ENCODE data around the gene MRPS25.
A peak's percentile ranks its signal among the peaks of the same experiment; 100 is the strongest.

The MRPS25 gene

GRCh38 chr3:15064835-15065549 is at the start of gene MRPS25:
MRPS25 (minus strand) TSS chr3:15065315; CDS start chr3:15065194, 121 bp downstream.
- DNase-seq = peak; percentile 90

GRCh38 chr3:15113884-15114283 is 48.8 kb upstream of the MRPS25 start:
- no peak for DNase-seq

- no peak for DNase-seq
Measured at GRCh38 chr3:15113471-15113870, 48.4 kb upstream of the MRPS25 start.

DNA sequence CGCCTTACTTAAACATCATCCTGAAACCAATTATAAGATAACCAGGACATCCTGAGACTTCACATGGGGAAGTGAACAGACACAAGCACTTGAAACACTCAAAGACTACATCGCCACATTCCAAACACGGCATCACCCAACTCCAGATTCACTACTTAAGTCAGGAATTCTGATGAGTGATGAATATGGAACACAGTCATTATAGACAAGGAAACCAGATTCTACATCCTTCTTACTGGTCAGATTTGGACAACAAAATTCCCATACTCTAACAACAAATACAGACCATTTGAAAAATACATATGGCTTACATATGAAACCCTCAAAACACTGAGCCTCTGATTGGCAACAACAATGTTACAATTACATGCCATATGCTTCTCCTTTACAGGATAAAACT is 46.9 kb upstream of the MRPS25 start:
- no peak for DNase-seq

DNA sequence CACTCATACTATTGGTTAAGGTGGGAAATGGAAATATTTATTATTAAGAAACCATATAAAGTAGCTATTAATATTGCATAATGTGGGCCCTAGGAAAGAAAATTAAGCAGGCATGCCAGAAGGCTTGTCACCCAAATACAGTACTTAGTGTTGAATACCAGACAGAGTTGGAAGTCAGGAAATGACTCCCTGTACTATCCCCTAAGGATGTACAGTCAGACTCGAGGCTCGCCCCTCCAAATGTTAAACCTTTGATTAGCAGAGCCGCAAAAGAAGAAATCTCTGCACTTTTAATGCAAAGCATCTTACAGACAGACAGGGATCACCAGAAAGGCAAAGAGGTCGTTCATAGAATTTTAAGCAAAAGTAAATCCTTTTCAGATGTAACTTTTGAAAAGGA is 45.1 kb upstream of the MRPS25 start:
- no peak for DNase-seq

GRCh38 chr3:15108869-15109268 is 43.8 kb upstream of the MRPS25 start:
- no peak for DNase-seq

DNA sequence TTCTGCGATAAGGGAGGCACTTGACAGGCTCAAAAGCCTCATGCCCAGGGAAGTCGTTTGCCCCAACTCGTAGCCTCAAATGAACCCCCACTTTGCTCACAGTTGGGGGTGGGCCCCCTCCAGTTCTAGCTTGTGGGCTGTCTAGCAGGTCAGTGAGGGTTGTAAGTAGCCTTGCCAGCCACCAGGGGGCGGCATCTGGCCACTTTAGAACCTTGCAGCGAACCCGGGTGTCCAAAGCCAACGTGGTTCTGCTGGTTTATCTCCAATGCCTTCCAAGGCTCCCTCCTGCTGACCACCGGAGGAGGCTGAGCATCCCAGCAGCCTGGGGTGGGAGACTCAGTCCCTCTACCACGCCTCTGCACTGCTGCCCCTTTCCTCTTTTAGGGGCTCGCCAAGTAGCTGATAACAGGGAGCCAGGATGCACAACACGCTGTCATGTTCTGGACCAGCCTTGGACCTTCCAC is 43.0 kb upstream of the MRPS25 start:
- DNase-seq = peak; percentile 84

DNA sequence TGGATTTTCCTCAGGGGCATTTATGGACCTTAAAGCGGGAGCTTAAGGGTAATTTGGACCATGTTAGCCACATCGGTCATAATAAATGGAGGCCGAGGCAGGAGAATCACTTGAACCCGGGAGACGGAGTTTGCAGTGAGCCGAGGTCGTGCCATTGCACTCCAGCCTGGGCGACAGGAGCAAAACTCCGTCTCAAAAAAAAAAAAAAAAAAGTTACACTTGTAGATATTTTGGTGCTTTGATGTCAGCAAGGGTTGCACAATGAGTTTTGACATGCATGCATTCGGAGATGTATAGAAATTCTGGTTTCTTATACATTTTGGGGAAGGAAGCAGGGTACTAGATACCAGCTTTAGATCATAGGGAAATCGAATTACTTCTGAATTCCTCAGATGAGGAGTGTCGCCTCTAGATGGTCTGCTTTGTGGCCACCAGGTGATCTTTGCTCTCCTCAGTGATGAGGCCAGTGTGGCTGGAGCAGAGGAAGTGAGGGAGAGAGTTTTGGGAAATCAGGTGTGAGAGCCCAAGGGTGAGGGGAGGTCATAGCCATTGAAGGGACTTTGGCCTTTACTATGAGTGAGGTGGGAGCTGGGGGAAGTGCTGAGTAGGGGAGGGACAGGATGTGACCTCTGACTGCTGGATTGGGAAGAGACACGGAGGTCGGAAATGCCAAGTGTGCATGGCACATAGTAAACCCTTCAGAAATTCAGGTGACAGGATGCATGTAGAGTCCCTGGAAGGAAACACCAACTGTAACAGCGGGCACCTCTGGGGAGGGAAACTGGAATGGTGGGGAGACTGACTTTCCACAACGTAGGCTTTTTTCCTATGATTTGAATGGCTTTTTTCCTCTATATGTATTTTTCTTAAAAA is 42.2 kb upstream of the MRPS25 start:
- no peak for DNase-seq

DNA sequence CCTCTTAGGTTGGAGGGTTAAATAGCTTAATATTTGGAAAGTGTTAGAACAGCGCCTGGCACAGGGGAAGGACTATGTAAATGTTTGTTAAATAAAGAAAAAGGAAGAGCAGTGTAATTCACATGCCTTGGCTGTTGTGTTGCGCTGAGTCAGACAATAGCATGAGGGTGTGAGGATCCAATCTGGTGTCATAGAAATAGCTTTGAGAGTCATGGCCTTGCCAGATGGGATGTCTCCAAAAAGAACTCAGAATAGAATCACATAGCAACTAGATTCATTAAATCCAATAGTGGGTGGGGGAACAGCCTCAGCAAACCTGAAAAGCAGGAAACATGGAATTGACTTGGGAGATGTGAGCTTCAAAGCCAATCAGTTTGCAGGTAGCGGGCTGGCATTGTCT is 37.7 kb upstream of the MRPS25 start:
- DNase-seq = no peak

- DNase-seq = no peak
Measured at GRCh38 chr3:15102256-15102655, 37.1 kb upstream of the MRPS25 start.

DNA sequence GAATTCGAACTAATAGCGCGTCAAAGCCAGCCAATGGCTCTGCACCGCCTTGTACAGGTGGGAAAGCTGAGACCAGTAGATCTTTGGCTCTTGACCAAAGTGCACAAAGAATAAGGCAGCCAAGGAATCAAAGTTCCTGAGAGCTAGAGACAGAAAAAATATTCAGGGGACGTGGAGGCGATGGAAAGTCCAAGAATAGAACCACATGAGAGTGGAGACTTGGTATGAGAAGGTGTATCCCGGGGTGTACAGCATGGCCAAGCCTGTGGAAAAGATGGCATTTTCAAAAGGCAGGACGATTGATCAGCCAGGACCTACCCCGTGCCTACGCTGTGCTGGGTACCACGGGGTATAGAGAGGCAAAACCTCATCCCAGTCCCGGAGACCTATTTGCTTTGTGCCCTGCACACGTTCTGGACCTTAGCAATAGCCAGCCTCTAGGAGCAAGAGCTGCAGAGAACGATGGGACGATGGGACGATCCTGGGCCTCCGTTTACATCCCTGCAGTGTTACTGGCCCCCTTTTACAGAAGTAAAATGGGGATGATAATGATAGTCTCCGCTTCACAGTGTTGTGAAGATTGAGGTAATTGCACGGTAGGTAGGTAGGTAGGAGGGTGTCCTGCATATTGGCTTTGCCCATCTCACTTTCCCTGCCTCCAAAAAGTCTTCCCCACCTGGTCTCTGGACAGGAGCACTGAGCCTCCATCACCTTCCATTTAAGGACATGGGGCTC is 34.4 kb upstream of the MRPS25 start:
- DNase-seq = peak; percentile 32

DNA sequence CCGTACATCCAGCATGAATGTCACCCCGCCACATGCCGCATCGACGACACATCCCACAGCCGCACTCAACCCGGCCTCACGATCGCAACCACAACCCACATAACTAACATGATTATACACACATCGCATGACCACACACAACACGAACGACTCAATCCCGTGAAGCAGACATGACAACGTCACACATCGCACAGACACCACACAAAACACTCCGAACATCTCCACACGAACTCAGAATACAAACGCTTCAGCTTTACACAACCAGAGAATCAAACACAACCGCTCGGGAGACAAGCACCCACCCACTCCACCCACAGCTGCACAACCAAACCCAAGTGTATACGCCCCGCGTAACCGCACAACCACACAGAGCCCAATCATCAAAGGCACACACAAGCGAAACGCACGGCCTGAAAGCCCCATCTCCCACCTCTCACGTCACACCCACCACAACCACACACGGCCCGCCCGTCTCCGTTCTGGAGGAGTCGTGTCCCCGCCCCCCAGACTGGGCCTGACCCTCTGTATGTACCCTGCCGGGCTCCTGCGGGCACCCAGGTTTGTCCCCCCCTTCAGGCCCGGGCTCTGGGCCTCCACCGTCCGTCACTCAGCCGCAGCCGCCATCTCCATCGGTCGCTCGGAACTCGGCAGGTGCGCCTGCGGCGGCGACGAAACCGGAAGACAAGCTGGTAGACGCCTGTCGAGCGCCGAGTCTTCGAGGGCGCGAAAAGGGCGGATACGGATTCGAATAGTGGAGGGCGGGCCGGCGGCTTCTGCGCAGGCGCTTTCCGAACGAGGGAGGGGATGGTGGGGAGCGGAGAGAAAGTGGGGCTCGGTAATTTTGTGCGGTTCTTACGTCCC is 33.6 kb upstream of the MRPS25 start, which contains the start of gene RBSN:
Gene RBSN (minus strand): TSS at position 646 of the 861 bp plus-strand sequence. CDS start 3,028 bp downstream, outside the sequence.
- peak; percentile 95 for DNase-seq

GRCh38 chr3:15097891-15098290 is 32.8 kb upstream of the MRPS25 start:
- DNase-seq = peak; percentile 18

DNA sequence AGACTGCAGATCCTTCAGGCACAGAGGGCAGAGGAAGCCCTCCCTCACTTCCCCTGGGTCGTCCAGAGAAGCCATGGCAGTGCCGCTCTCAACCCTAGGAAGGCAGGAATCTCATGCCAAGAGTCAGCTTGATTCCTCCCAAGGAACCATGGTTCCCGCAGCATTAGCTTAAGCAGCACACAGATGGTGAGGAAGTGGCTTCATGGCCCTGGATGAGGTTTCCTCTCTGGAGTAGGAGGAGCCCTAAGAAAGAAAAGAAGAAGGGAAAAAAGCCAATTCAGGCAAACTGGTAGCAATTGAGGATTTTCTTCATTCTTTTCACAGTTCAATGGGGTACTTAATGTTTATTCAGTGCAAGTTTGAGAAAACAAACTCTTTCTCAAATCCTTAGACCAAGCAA is 30.9 kb upstream of the MRPS25 start:
- no peak for DNase-seq

DNA sequence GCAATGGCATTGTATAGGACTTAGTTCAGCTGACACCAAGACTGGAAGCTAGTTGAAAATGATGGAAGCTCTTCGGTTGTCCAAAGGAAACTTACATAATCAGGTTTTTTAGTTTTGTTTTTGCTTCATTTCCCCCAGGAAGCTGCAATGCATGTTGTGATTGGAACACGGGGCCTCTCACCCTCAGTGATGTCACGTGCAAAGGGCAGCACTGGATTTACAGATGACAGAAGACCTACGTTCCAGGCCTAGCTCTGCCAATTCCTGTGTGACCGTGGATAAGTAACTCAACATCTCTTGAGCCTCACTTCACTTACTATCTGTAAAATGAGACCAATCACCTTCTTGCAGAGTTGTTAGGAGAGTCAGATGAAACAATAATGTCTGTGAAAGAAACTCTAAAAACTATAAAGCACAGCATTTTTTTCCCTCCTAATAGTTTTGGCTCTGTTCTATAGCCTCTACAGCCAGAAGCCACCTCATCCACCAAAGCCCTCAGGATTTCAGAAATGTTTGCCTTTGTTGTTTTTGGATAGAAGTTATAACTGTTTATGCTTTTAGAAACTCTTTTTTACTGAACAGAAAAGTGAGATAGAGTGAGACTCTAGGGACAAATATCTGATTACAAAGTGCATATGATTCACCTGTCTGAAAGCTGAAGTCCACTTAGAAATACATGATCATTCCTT is 29.2 kb upstream of the MRPS25 start:
- DNase-seq = no peak

DNA sequence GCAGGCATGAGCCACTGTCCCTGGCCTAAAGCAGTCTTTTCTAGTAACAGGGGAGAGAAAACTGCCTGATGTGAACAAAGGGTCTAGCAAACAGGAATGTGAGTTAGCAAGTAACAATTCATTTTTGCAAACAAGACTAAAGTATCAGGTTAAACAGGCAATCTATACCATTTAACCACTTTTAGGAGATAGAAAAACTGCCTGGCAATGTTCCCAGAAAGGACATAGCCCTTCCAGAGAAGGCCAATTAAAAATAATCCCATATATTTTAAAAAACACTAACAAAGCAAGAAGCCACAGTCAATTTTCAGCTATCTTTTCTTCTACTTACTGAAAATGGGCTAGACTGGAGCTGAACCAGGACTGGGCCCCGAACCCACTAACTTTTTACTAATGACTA is 27.6 kb upstream of the MRPS25 start:
- no peak for DNase-seq

DNA sequence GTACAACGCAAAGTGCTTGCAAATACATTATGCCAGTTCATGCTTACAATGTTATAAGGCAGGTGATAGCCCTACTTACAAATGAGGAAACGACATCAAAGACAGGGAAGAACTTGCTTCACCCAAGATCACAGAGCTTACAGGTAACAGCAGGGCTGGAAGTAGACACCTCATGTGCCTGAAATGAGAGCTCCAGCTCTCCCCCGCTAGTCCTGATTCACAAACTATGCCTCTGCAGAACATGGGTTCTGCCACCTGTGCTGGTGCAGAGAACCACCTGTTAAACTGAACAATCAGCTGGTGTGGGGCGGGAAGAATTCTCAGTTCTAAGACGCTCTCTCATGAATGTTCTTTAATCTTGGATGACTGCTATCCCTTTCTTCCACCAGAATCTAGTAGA is 26.5 kb upstream of the MRPS25 start:
- no peak for DNase-seq

- no peak for DNase-seq
Measured at GRCh38 chr3:15089201-15089600, 24.1 kb upstream of the MRPS25 start.

- DNase-seq = no peak
Measured at GRCh38 chr3:15086699-15087098, 21.6 kb upstream of the MRPS25 start.

GRCh38 chr3:15086263-15086662 is 21.1 kb upstream of the MRPS25 start:
- no peak for DNase-seq

GRCh38 chr3:15083252-15083651 is 18.1 kb upstream of the MRPS25 start:
- no peak for DNase-seq

All from CD4-positive, alpha-beta T cell treated with Interleukin-17A for 4 hours (primary cell).